IMR-90 (cell line): Measurements from ENCODE around the gene CHRNB1. TPM values are rescaled to one million over a fixed set of nuclear protein-coding genes. Genes with fewer than 3 reads are reported as not detected.

Experiments
- ATAC-seq: fragments of 200-7000 bp; cut with Tn5 transposase; 2 replicates; pipeline ENCODE4 v1.9.1; 2020; ENCODE audit warnings: low read depth, mild to moderate bottlenecking, moderate library complexity
- BruUV-seq: library from RNA; stranded (reverse); fragments of 400-500 nt; replicated peaks from 2 replicates; lab custom pipeline; 2021; lab: Mats Ljungman, UMichigan
- CTCF ChIA-PET: fragments of 300-600 bp; formaldehyde crosslinking; extraction: SDS; loops from one replicate; lab custom pipeline; 2021; ENCODE audit warnings: antibody characterized with exemption; lab: Yijun Ruan, JAX
- POLR2A ChIA-PET: fragments of 300-600 bp; sonication (Branson Sonifier 250); formaldehyde crosslinking; loops from one replicate; lab custom pipeline; 2022; ENCODE audit warnings: antibody characterized with exemption; ENCODE audit not compliant: unreplicated experiment; lab: Charles Lee
- DNase-seq: peaks from one replicate; pipeline ENCODE4 v3.0.0; 2013
- H2AFZ ChIP-seq: replicated peaks from 2 replicates; pipeline ENCODE3; 2013; ENCODE audit warnings: low read length, mild to moderate bottlenecking; ENCODE audit not compliant: poor library complexity
- H2AK5ac ChIP-seq: 2 replicates; pipeline ENCODE4 v1.6.1; 2013; ENCODE audit warnings: low read depth, low read length, inconsistent platforms
- H2AK9ac ChIP-seq: replicated peaks from 2 replicates; pipeline ENCODE3; 2013; ENCODE audit warnings: mild to moderate bottlenecking, low read depth, low read length, moderate library complexity; ENCODE audit not compliant: poor library complexity
- H2BK120ac ChIP-seq: 2 replicates; pipeline ENCODE4 v1.6.1; 2013; ENCODE audit warnings: low read depth, low read length, inconsistent platforms
- H2BK15ac ChIP-seq: 3 replicates; pipeline ENCODE4 v1.6.1; 2013; ENCODE audit warnings: low read depth, low read length, inconsistent platforms
- H2BK20ac ChIP-seq: 2 replicates; pipeline ENCODE4 v1.6.1; 2013; ENCODE audit warnings: low read depth, mild to moderate bottlenecking, inconsistent platforms, low read length, moderate library complexity
- H2BK5ac ChIP-seq: 2 replicates; pipeline ENCODE4 v1.6.1; 2013; ENCODE audit warnings: mild to moderate bottlenecking, low read depth, low read length, inconsistent platforms; ENCODE audit not compliant: poor library complexity, severe bottlenecking
- H3K14ac ChIP-seq: replicated peaks from 2 replicates; pipeline ENCODE4 v1.6.1; 2013; ENCODE audit warnings: low read depth, low read length, inconsistent platforms
- H3K18ac ChIP-seq: 2 replicates; pipeline ENCODE4 v1.6.1; 2013; ENCODE audit warnings: low read depth, low read length, control low read depth
- H3K23ac ChIP-seq: 2 replicates; pipeline ENCODE4 v1.6.1; 2013; ENCODE audit warnings: low read depth, low read length, inconsistent platforms
- H3K27ac ChIP-seq: 2 replicates; pipeline ENCODE4 v1.5.1; 2013; ENCODE audit warnings: mild to moderate bottlenecking, control low read depth, low read length; ENCODE audit not compliant: insufficient read depth
- H3K27me3 ChIP-seq: 2 replicates; pipeline ENCODE4 v1.6.1; 2013; ENCODE audit warnings: low read length; ENCODE audit not compliant: control insufficient read depth, insufficient read depth
- H3K36me3 ChIP-seq: 2 replicates; pipeline ENCODE4 v1.6.1; 2013; ENCODE audit warnings: low read length, mixed read lengths; ENCODE audit not compliant: control insufficient read depth, insufficient read depth
- H3K4ac ChIP-seq: 2 replicates; pipeline ENCODE4 v1.6.1; 2013; ENCODE audit warnings: low read depth, low read length, inconsistent platforms
- H3K4me1 ChIP-seq: 2 replicates; pipeline ENCODE4 v1.6.1; 2013; ENCODE audit warnings: low read length, mixed read lengths; ENCODE audit not compliant: control insufficient read depth, insufficient read depth
- H3K4me2 ChIP-seq: 2 replicates; pipeline ENCODE4 v1.6.1; 2013; ENCODE audit warnings: low read depth, mild to moderate bottlenecking, control low read depth, low read length, moderate library complexity
- H3K4me3 ChIP-seq: 2 replicates; pipeline ENCODE4 v1.5.1; 2013; ENCODE audit warnings: low read depth, mild to moderate bottlenecking, control low read depth, low read length, moderate library complexity; ENCODE audit not compliant: insufficient read depth
- H3K56ac ChIP-seq: 2 replicates; pipeline ENCODE4 v1.6.1; 2013; ENCODE audit warnings: low read length, inconsistent platforms; ENCODE audit not compliant: insufficient read depth; ENCODE audit errors: extremely low read depth
- H3K79me1 ChIP-seq, 2 experiments: 2 replicates each; pipeline ENCODE4 v1.6.1; 2013; ENCODE audit warnings: low read length in 2 of 2, inconsistent platforms in 1 of 2, low read depth in 1 of 2
- H3K9ac ChIP-seq: 2 replicates; pipeline ENCODE4 v1.6.1; 2013; ENCODE audit warnings: low read depth, low read length, control low read depth
- H3K9me1 ChIP-seq: 2 replicates; pipeline ENCODE4 v1.6.1; 2013; ENCODE audit warnings: low read length, inconsistent platforms; ENCODE audit not compliant: insufficient read depth
- H3K9me3 ChIP-seq: 2 replicates; pipeline ENCODE4 v1.6.1; 2013; ENCODE audit warnings: low read length; ENCODE audit not compliant: control insufficient read depth, insufficient read depth
- H4K20me1 ChIP-seq: 2 replicates; pipeline ENCODE4 v1.6.1; 2013; ENCODE audit warnings: low read length, inconsistent platforms; ENCODE audit not compliant: insufficient read depth
- H4K5ac ChIP-seq: 2 replicates; pipeline ENCODE4 v1.6.1; 2013; ENCODE audit warnings: mild to moderate bottlenecking, low read depth, low read length, control low read depth
- H4K8ac ChIP-seq, 2 experiments: 2 replicates each; pipeline ENCODE4 v1.6.1; 2013; ENCODE audit warnings: low read depth in 2 of 2, low read length in 2 of 2, control low read depth in 1 of 2, inconsistent platforms in 1 of 2
- H4K91ac ChIP-seq: 2 replicates; pipeline ENCODE4 v1.6.1; 2013; ENCODE audit warnings: low read depth, low read length, inconsistent platforms; ENCODE audit not compliant: insufficient read depth
- FOS ChIP-seq: fragments of 150-350 bp; IDR thresholded peaks from 2 replicates; pipeline ENCODE4 v1.6.1; 2016; ENCODE audit warnings: low read depth, low read length
- POLR2A ChIP-seq: IDR thresholded peaks from 2 replicates; pipeline ENCODE4 v1.6.1; 2012; ENCODE audit warnings: mild to moderate bottlenecking, low read depth, low read length
- RAD21 ChIP-seq: IDR thresholded peaks from 2 replicates; pipeline ENCODE4 v1.6.1; 2012; ENCODE audit warnings: low read length, improper control_type of control experiment
- SMC3 ChIP-seq: fragments of 150-350 bp; IDR thresholded peaks from 2 replicates; pipeline ENCODE4 v1.6.1; 2016; ENCODE audit warnings: low read depth, mild to moderate bottlenecking, antibody characterized with exemption, low read length, moderate library complexity
- WGBS, 2 experiments: methylation state at CpG; one replicate each; pipeline versions ENCODE4 v1.1.5 to v1.1.7; 2013; ENCODE audit warnings: missing lambda C conversion rate in 2 of 2; ENCODE audit not compliant: insufficient read length in 1 of 2; ENCODE audit errors: extremely low coverage in 2 of 2; 5-methylcytosine and 5-hydroxymethylcytosine counted together
- dilution Hi-C: fragments of 300-500 bp; cut with HindIII; formaldehyde crosslinking; loops from one replicate; pipeline ENCODE4 v1.14.3; 2018; ENCODE audit warnings: low sequenced_read_pairs; ENCODE audit not compliant: unreplicated experiment
- in situ Hi-C: fragments of 300-500 bp; cut with MboI; formaldehyde crosslinking; loops from 3 replicates; pipeline ENCODE4 v1.14.3; 2019; ENCODE audit warnings: low sequenced_read_pairs, inconsistent platforms, mixed read lengths
- intact Hi-C: fragments of 100-400 bp; cut with micrococcal nuclease; formaldehyde crosslinking; loops from 2 replicates; pipeline ENCODE4 v1.10.0; 2022
- polyA plus RNA-seq, 3 experiments: library from polyadenylated mRNA; depleted of rRNA; stranded (reverse); fragments of >200 nt; gene quantifications; 2 replicates each; pipeline ENCODE4 v1.2.3, GENCODE V29; 2012; ENCODE audit warnings: low replicate concordance in 1 of 3
- total RNA-seq: library from RNA; depleted of rRNA; stranded (reverse); fragments of >200 nt; gene quantifications from 2 replicates; pipeline ENCODE4 v1.2.3, GENCODE V29; 2012

Gene CHRNB1
- total and polyA plus RNA-seq, 2 of the 4 experiments (the other 2 are of a cell fraction), result 4.3 to 6.0 TPM

DNA sequence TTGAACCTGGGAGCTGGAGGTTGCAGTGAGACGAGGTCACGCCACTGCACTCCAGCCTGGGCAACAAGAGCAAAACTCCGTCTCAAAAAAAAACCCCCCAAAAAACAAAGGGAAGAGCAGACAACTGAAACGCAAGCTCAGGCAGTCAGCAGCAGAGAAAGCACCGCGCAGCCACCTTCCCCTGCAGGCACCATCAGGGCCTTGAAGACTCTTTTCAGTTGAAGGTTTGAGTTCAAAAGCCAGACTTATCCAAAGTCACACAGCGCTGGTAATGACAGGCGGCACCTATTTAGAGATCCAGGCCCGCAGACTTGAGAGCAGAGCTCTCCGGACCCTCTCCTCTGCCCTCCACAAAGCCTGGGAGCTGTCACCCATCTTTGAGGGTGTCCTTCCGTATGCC is 23.4 kb downstream of the CHRNB1 start:
- Histone ChIP-seq H3K27me3 (no peaks in the 10 kb centered on the region), H2AK5ac (no peak overlapping the region), H3K4ac (no peak overlapping the region), H2BK20ac (no peak overlapping the region), H3K14ac (no peak overlapping the region), H4K8ac (no peak overlapping the region), H2AK9ac (no peak overlapping the region), H3K79me1 (peaks cover 9 to 80% of the 10 kb centered on the region in 2 experiments), H3K9me1 (peaks cover 25% of the 10 kb centered on the region), H3K9ac (no peak overlapping the region), H3K36me3 (peaks cover 29% of the 10 kb centered on the region), H3K4me2 (no peak overlapping the region), H3K23ac (no peak overlapping the region), H4K91ac (no peak overlapping the region), H2BK5ac (no peak overlapping the region), H3K27ac (no peak overlapping the region), H3K4me3 (no peak overlapping the region), H4K5ac (no peak overlapping the region), H4K20me1 (peaks cover 73% of the 10 kb centered on the region), H3K4me1 (peaks cover 12% of the 10 kb centered on the region; the same call in 1 of the 2 replicates), H2BK120ac (no peak overlapping the region), H3K56ac (no peak overlapping the region), H2BK15ac (no peak overlapping the region), H3K9me3 (no peaks in the 10 kb centered on the region), H2AFZ (no peak overlapping the region), H3K18ac (no peak overlapping the region)
- POLR2A ChIA-PET, result no interaction called here
- dilution Hi-C loops (no loop called here), in situ Hi-C loops (no loop called here), intact Hi-C loops (no loop called here)
- ATAC-seq (no peak), DNase-seq (no peak)
- CTCF ChIA-PET, result no interaction called here
- 80% methylated on average over 2 of the region's 11 CpGs; no CpG with 5 or more reads in 1 of the 2 experiments for WGBS, 2 experiments
- TF ChIP-seq RAD21 (no peak), FOS (no peak), SMC3 (no peak), POLR2A (no peak)
- BruUV-seq, result no TSS peak
